C1 segment of cervical spinal cord (tissue), 14 donors: ENCODE results near the gene SRMS.
A peak's percentile ranks its signal among the peaks of the same experiment; 100 is the strongest.

ENCODE experiments used
- DNase-seq, 14 donors: peaks; one replicate each; lab custom pipeline; 2025; lab: John Stamatoyannopoulos, UW

Gene SRMS

GRCh38 chr20:63539441-63540370 lies 7.8 kb downstream of the SRMS start:
- no peak for DNase-seq

DNA sequence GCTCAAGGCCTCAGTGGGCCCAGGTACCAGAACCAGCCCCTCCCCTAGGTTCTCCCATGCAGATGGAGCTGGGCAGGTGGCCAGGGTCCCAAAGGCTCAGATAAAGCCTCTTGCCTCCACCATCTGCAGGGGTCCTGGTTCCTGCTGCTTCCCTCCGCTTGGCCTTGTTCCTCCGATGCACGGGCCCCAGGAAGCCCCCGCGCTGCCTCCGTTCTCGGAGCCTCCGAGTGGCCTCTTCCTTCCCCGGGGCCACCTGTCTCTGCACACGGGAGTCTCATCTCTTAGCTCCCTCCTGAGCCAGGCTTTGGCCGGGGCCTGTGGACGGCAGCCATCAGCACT lies 8.5 kb downstream of the SRMS start:
- no peak for DNase-seq

DNA sequence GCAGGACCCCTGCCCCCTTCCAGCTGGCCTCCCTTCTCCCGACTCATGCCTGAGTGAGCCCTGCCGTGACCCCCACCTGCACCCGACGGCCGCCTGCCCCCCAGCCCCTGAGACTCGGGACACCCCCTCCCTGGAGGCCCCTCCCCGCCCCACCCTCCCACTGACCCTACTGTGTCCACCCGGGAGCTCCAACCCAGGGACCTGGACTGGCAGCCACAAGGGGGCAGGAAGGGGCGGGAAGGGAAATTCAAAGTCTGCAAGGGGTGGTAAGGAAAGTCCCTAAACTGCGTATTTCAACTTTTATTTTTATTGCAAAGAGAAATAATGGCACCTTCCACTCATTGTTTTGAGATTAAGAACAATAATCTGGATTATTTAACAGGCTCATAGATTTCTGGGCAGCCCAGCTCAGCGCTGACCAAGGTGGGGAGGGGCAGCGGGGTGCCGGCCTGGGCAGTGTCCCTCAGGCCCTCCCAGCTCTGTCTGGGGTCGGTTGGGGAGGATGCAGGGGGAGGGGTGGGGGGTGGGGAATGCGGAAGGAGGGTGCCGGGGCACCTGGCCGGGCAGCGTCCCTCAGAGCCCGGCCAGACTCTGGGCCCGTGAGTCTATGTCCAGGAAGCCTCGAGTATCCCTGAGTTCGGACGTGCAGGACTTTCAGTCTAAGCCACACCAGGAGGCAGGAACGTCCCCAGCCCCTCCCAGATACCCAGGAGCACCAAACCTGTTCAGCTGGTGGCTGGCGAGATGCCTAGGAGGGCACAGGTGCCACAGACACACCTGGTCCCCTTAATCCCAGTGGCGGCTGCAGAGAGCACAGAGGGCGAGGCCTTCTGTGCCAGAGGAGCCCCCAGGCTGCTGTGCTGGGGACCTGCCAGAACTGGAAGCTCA lies 9.1 kb downstream of the SRMS start:
- DNase-seq, result no peak

DNA sequence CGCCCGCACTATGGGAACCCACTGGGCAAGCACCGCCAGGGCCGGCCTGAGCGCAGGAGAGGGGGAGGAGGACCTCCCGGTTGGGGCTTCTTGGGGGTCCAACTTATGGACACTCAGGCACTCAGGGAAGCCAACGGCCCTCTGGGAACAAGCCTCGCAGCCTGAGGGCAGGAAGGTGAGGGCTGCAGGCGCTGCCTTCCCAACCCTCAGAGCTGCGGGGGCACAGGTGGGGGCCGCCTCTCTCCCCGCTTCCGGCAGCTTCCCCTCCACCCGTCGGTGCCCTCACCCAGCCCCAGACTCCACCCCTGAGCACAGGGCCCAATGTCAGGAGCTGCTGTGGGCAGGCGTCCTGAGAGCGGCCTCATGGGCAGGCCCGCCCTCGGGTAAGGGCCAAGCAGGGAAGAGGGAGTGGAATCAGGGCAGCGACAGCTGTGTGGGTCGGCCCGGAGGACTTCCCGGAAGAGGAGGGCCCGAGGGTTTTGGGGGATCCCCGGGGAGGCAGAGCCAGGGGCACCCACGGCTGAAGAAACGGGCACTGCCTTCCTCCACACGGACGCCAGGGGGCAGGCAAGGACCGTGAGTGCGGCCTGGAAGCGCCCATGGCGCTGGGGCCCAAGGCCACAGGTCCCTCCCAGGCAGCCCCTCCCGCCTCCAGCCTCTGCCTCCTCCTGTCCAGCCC lies 9.9 kb downstream of the SRMS start:
- DNase-seq, result peak in 13 of 14 donors; percentile 26 to 77 (median 48)

GRCh38 chr20:63536997-63537524 lies 10.5 kb downstream of the SRMS start, which contains the start of gene PTK6:
Gene PTK6 (minus strand): TSS chr20:63537376. CDS start chr20:63537314, 62 bp downstream.
- DNase-seq, result no peak

GRCh38 chr20:63536241-63536977 lies 11.1 kb downstream of the SRMS start:
- DNase-seq, result no peak

GRCh38 chr20:63534831-63535651 lies 12.5 kb downstream of the SRMS start:
- DNase-seq, result no peak

GRCh38 chr20:63534427-63534830 lies 13.1 kb downstream of the SRMS start:
- no peak for DNase-seq

DNA sequence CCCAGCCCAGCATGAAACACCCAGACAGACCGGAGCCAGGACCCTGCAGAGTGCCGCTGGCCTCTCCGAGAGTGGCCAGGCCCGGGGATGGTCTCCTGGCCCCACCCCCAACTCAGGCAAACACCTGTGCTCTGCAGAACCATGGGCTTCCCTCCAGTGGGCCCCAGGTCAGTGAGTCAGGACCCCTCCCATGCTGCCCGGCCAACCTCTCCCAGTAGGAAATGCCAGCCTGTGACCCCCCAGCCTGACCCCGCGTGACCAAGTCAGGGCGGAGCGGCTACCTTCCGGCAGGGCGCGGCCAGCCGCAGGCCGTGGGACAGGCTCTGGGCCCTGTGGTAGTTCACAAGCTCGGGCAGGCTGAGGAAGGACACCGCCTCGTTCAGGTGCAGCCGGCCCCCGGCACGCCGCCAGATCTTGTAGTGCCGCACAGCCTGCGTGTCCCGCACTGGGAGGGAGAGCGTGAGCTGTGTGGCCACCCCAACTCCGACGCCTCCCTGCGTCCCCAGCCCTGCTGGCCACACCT lies 13.6 kb downstream of the SRMS start:
- DNase-seq, result no peak

GRCh38 chr20:63533388-63533787 lies 14.2 kb downstream of the SRMS start:
- DNase-seq, result no peak

- no peak for DNase-seq
Observed at GRCh38 chr20:63532449-63532971, 15.0 kb downstream of the SRMS start.

DNA sequence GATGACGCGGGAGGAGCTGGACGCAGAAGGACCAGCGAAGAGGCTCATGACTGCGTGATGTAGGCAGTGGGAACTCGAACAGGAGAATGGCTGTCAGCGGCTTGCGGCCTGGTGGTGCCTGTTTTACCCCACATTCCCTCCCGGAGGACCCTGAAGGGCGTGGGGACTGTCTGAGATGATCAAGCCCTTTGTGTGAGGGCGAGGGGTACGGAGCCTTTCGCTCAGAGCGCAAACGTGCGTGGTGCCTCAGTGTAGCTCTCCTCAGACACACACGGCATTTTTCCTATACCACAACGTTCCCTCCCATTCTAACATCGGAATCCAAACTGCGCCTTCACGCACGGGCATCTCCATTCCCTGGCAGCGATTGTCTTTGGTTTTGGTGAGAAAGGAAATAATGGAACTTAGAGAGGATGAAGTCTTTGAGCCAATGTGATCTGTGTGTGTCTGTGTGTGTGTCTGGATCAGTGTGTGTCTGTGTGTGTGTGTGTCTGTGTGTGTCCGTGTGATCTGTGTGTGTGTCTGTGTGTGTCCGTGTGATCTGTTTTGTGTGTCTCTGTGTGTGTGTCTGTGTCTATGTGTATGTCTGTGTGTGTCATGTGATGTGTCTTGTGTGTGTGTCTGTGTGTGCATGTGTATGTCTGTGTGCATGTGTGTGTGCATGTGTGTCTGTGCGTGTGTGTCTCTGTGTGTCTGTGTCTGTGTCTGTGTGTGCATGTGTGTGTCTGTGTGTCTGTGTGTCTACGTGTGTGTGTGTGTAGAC lies 15.7 kb downstream of the SRMS start:
- no peak for DNase-seq

DNA sequence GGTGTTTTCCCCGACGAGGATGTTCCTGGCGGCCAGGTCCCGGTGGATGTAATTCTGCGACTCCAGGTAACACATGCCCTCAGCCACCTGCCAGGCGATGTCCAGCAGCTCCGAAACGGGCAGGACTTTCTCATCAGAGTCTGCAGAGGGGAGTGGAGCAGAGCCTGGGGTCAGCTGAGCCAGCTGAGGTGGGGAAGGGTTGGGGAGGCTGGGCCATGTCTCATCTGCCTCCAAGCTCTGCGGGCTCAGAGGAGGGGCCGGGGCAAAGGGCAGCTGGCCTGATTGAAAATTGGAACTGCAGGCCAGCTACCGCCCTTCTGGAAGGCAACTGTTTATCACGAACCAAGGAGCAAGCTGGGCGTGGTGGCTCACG lies 16.8 kb downstream of the SRMS start:
- DNase-seq, result no peak

- DNase-seq, result no peak
Observed at GRCh38 chr20:63529861-63530787, 17.4 kb downstream of the SRMS start.

GRCh38 chr20:63529180-63529860 lies 18.2 kb downstream of the SRMS start:
- no peak for DNase-seq

DNA sequence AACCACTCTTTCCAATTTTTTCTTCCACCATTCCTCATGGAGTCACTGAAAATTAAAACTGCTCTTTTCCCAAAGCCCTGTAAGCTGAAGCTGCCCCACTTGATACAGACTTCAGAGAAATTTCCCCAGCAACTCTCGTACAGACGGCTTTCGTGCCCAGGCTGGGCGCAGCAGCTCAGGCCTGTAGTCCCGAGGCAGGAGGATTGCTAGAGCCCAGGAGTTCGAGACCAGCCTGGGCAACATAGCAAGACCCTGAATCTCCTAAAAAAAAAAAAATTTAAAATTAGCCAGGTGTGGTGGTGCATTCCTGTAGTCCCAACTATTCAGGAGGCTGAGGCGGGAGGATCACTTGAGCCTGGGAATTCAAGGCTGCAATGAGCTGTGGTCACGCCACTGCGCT lies 20.4 kb downstream of the SRMS start:
- no peak for DNase-seq

GRCh38 chr20:63525971-63526370 lies 21.6 kb downstream of the SRMS start:
- DNase-seq, result no peak
